ENCODE measurements around the gene RMI2.

RMI2 gene

GRCh38 chr16:11327277-11328171 lies 17.7 kb upstream of the RMI2 start:
- in situ Hi-C loops (cut with MboI; ENCODE audit: low sequenced_read_pairs): no loop called here

- in situ Hi-C loops (cut with MboI; ENCODE audit: low sequenced_read_pairs): no loop called here
Observed at GRCh38 chr16:11328172-11329070, 16.8 kb upstream of the RMI2 start.

GRCh38 chr16:11329071-11329491 lies 16.2 kb upstream of the RMI2 start:
- in situ Hi-C loops (cut with MboI; ENCODE audit: low sequenced_read_pairs): no loop called here

- in situ Hi-C loops (cut with MboI; ENCODE audit: low sequenced_read_pairs): no loop called here
Observed at GRCh38 chr16:11329891-11330290, 15.4 kb upstream of the RMI2 start.

GRCh38 chr16:11330526-11331237 lies 14.6 kb upstream of the RMI2 start:
- in situ Hi-C loops (cut with MboI; ENCODE audit: low sequenced_read_pairs): no loop called here

- in situ Hi-C loops (cut with MboI; ENCODE audit: low sequenced_read_pairs): no loop called here
Observed at GRCh38 chr16:11331967-11332366, 13.3 kb upstream of the RMI2 start.

- in situ Hi-C loops (cut with MboI; ENCODE audit: low sequenced_read_pairs): no loop called here
Observed at GRCh38 chr16:11333010-11333409, 12.2 kb upstream of the RMI2 start.

- in situ Hi-C loops (cut with MboI; ENCODE audit: low sequenced_read_pairs): no loop called here
Observed at GRCh38 chr16:11333702-11334101, 11.6 kb upstream of the RMI2 start.

GRCh38 chr16:11334831-11335404 lies 10.3 kb upstream of the RMI2 start:
- in situ Hi-C loops (cut with MboI; ENCODE audit: low sequenced_read_pairs): no loop called here

- in situ Hi-C loops (cut with MboI; ENCODE audit: low sequenced_read_pairs): no loop called here
Observed at GRCh38 chr16:11339075-11339474, 6.2 kb upstream of the RMI2 start.

GRCh38 chr16:11340710-11341109 lies 4.5 kb upstream of the RMI2 start:
- in situ Hi-C loops (cut with MboI; ENCODE audit: low sequenced_read_pairs): no loop called here

GRCh38 chr16:11341371-11341770 lies 3.9 kb upstream of the RMI2 start:
- in situ Hi-C loops (cut with MboI; ENCODE audit: low sequenced_read_pairs): no loop called here

- in situ Hi-C loops (cut with MboI; ENCODE audit: low sequenced_read_pairs): no loop called here
Observed at GRCh38 chr16:11342021-11342855, 3.0 kb upstream of the RMI2 start.

- in situ Hi-C loops (cut with MboI; ENCODE audit: low sequenced_read_pairs): no loop called here
Observed at GRCh38 chr16:11346700-11347319, 1.6 kb downstream of the RMI2 start.

GRCh38 chr16:11347831-11348230 lies 2.6 kb downstream of the RMI2 start:
- in situ Hi-C loops (cut with MboI; ENCODE audit: low sequenced_read_pairs): no loop called here

- in situ Hi-C loops (cut with MboI; ENCODE audit: low sequenced_read_pairs): no loop called here
Observed at GRCh38 chr16:11348737-11349598, 3.7 kb downstream of the RMI2 start.

- in situ Hi-C loops (cut with MboI; ENCODE audit: low sequenced_read_pairs): no loop called here
Observed at GRCh38 chr16:11349599-11350276, 4.5 kb downstream of the RMI2 start.

- in situ Hi-C loops (cut with MboI; ENCODE audit: low sequenced_read_pairs): no loop called here
Observed at GRCh38 chr16:11350519-11350918, 5.3 kb downstream of the RMI2 start.

Measured in hTERT RPE-1 (cell line).